NCI-H69 (cell line): Measurements from ENCODE around the gene SLC4A7.

Source experiments
- DNase-seq: peaks from one replicate; lab custom pipeline; 2025; lab: John Stamatoyannopoulos, UW

The SLC4A7 gene

DNA sequence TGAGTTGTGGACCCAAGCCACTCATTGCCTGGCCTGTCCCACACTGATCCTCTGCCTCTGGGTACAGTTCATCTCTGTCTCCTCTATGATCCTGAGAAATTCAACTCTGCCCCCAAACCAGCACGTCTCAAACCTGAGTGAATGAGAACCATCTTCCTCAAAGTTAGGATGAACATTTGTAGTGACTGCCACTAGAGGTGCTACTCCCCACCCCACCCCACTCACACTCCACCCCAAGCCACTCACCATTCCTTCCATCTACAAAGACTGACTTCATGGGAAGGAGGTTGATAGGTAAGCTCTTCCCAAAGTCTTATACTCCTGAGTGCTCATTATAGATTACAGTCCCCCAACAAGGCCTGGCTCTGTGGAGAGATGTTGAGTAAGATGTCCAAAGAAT is 158.8 kb downstream of the SLC4A7 start:
- DNase-seq = no peak

GRCh38 chr3:27324686-27325085 is 159.5 kb downstream of the SLC4A7 start:
- DNase-seq = no peak

GRCh38 chr3:27323087-27323570 is 161.1 kb downstream of the SLC4A7 start:
- DNase-seq = no peak
